Brain pericyte (primary cell): ENCODE data around the gene ATXN3.

Source experiments
- DNase-seq: peaks from one replicate; pipeline ENCODE4 v3.0.0-alpha.2; 2012; ENCODE audit warnings: low read depth, low spot score

Gene ATXN3

GRCh38 chr14:92106143-92106926 lies at the start of gene ATXN3:
ATXN3 (minus strand) TSS chr14:92106582; CDS start chr14:92106552, 30 bp downstream.
- peak; percentile 92 for DNase-seq

DNA sequence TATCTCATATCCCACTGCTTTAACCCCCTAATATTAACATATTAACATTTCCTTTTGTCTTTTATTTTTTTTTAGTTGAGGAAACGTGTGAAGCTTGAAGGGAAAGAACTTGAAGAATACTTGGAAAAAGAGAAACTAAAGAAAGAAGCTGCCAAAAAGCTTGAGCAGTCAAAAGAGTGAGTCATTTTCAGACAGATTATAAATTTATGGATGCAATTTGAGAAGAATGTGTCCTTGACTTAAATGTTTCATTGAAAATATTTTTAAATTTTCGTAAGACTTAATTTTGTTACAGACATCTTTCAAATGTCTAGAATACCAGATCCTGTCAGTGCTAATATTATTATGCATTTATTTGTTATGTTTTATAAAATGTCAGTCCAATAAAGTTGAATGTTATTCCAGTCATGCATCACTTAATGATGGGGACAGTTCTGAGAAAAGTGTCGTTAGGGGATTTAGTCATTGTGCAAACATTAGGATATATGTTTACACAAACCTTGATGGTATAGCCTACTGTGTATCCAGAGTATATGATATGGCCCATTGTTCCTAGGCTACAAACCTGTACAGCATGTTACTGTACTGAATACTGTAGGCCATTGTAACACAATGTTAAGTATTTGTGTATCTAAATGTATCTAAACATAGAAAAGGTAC lies 48.0 kb upstream of the ATXN3 start:
- no peak for DNase-seq

DNA sequence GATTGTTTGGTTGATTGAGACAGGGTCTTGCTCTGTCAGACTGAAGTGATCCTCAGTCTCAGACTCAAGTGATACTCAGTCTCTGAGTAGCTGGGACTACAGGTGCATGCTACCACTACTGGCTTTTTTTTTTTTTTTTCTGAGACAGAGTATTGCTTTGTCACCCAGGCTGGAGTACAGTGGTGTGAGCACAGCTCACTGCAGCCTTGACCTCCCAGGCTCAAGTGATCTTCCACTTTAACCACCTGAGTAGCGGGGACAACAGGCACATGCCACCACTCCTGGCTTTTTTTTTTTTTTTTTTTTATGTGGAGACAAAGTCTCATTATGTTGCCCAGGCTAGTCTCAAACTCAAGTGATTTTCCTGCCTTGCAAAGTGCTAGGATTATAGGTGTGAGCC lies 47.2 kb upstream of the ATXN3 start:
- no peak for DNase-seq

GRCh38 chr14:92144708-92145107 lies 38.3 kb upstream of the ATXN3 start:
- no peak for DNase-seq

DNA sequence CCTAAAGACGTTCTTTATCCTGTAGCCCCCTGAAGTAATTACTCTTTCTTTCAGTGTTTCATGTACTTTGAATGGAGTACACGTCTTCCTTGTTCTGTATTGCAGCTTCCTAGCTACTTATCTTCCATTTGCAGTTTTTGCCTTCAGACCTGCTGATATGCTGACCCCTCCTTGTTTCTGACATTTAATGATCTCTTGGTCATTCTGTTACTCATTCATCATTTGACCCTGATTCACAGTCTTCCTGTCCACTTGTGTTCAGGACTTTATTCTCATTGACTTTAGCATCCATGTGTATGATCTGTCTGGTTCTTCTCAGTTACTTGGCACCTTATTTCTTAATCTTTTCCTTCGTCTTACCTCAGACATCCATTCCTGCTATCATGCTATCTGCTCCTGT lies 37.6 kb upstream of the ATXN3 start:
- DNase-seq: no peak

GRCh38 chr14:92143309-92143708 lies 36.9 kb upstream of the ATXN3 start:
- DNase-seq: no peak

DNA sequence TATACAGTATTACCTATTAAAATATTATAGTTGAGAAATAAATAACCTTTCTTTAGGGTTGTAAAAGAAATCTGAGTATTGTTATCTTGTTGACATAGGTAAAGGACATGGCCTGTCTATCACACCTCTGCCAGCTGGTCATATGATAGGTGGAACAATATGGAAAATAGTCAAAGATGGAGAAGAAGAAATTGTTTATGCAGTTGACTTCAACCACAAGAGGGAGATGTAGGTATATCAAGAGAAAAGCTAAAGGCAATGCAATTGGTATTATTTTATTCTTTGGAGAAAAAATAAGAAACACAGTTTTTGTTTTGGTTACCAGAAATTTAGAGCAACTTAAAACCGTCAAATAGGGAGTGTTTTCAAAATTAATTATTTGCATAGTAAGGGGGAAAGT lies 28.9 kb upstream of the ATXN3 start:
- DNase-seq: no peak

DNA sequence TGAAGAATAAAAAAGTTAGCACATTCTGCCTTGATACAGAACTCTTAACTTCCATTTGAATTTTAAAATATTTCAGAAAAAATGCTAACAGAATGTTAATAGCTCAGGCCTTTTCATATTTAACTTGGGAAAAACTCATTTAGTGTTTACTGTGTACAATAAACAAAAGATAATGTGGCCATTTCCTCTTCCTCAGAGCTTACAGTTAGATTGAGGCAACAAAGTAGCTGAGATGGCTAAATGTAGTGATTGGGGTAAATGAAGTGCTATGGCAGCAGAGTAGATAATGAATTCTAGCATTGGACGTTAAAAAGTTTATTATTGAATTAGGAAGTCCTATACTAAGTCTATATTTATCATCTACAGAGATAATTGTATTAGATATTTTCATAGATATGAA lies 28.1 kb upstream of the ATXN3 start:
- DNase-seq: no peak

DNA sequence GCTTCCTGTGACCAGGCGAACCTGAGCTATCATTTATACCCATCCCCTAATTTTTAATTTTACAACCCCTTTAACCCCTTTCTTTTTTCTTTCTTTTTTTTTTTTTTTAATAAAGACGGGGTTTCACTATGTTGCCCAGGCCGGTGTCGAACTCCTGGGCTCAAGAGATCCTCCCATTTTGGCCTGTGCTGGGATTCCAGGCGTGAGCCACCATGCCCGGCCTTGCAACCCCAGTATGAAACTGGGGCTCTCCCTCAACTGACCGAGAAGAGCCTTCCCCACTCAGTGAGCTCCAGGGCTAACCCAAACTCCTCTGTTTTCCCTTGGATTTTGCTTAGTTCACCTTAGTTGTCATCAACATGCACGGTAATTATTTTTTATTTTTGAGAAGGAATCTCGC lies 16.4 kb upstream of the ATXN3 start:
- DNase-seq: no peak

DNA sequence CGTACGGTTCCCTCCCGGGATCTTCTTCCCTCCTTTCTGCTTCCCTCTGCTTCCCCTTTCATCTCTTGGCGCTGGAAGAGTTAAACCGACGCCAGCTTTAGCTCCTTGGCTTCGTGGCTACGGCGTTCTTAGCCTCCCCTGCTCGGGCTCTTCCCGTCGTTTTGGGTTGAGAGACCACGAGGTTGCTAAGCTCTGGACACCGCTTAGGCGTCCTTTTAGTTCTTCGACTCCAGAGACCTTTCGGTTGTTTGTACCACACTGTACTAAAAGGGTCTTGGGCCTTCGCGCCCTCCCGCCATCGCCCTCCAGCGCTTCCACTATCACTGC lies 15.9 kb upstream of the ATXN3 start:
- DNase-seq: no peak

DNA sequence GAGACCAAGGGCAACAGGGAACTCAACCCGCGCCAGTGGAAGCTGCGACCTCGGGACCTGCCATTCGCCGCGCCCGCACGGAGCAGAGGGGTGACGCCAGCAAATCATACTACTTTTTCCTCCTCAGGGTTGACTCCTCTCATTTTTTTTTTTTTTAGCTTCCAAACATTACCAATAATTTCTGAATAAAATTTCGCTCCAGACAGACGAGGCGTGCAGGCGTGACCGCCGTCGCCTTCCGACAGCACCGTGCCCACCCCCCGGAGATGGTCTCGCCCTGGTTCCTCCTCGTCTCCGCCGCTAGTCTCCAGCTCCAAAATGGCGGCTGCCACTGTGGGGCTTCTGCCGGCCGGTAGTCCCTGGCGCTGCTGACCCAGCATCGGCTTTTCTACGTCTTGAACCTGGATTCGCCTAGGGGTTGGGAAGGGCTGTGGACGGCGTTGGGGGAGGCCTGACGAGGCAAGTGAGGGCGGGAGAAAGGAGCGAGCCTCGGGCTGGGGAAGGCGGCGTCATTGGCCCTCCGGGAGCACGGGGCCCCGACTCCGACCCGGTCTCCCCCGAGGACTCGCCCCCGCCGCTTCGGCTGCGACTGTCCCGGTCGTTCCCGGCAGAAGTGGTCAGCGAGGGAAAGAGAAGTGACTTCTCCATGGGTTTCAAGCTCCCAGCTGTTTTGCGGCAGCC lies 15.4 kb upstream of the ATXN3 start, which contains the start of the genes CPSF2 and NDUFB1:
Gene CPSF2 (plus strand): TSS at position 300 of the 681 bp plus-strand sequence. CDS start 9,016 bp downstream, outside the sequence.
Gene NDUFB1 (minus strand): TSS at position 37 of the 681 bp plus-strand sequence. CDS start 4,069 bp downstream, outside the sequence.
- DNase-seq: peak; percentile 33

GRCh38 chr14:92121207-92121669 lies 14.9 kb upstream of the ATXN3 start:
- no peak for DNase-seq

GRCh38 chr14:92109490-92109889 lies 3.1 kb upstream of the ATXN3 start:
- DNase-seq: no peak

DNA sequence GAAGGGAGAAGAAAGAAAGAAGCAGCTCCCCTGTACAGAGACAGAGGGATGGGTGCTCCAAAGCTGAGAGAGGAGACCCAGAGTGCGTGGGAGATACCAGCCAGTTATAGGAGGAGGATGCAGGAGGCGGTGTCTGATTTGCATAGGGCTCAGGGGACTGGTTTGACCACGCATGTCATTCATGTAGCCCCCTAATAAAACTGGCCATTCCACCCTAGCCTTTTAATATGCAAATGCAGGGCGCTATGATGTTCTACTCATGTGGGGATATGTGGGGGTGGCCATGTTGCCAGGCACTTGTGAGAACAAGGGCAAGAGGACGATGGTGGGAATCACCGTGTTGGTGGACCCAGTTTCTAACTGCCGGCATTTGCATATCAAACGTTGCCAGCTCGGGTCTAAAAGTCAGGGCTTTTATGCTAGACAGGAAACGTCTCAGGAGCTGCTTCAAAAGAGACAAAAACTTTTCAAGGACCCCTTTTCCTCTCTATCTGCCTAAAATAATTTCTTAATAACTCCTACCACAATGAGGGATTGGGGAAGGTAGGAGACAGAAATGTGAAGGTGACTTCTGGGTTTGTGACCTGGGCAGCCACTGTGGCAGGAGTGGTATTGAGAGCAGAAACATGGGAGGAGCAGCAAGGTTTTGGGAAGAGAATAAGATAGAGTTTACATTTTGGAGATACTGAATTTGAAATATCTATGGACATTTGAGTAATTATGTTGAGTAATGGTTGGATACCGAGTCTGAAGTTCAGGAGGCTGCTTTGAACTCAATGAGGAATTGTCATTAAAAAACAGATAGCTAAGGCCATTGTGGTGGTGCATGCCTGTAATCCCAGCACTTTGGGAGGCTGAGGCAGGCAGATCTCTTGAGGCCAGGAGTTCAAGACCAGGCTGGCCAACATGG lies 2.2 kb upstream of the ATXN3 start:
- DNase-seq: no peak

DNA sequence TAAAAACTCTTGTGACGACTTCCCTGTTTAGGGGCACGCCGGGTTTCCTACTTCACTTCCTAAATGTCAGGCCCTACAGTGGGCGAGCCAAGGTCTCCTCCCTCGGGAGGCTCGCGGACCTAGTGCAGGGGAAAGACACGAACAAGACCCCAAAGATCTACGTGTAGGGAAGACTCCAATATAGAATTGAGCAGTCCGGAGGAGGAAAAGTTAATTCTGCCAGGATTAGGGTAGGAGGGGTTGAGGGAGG lies 564 bp downstream of the ATXN3 start:
- no peak for DNase-seq

DNA sequence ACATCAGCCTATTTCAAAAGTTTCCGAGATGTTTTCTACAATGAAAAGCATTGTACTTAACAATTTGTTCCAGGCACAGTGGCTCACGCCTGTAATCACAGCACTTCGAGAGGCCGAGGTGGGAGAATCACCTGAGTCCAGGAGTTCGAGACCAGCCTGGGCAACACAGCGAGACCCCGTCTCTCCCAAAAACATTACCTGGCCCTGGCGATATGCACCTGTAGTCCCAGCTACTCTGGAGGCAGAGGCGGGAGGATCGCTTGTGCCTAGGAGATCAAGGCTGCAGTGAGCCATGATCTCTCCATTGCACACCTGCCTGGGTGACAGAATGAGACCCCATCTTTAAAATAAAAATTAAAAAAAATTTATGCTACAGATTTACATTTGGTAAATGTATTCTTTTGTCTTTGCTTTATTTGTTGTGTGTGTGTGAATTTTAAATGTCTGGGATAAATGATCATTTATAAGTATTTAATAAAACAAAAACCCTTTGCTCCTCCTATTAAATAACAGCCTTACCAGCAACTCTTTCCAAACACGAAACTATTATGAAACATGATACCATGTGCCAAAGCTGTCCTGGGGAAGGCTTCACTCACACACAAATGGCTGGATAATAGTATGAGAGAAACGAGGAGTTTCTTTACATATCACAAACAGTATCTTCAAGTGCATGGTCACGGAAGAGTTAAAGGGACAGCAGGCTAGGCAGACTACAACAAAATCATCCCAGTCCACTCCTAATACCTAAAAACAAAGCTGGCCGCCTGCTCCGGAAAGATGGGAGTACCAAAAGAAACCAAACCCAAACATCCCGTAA lies 1.1 kb downstream of the ATXN3 start:
- DNase-seq: no peak

DNA sequence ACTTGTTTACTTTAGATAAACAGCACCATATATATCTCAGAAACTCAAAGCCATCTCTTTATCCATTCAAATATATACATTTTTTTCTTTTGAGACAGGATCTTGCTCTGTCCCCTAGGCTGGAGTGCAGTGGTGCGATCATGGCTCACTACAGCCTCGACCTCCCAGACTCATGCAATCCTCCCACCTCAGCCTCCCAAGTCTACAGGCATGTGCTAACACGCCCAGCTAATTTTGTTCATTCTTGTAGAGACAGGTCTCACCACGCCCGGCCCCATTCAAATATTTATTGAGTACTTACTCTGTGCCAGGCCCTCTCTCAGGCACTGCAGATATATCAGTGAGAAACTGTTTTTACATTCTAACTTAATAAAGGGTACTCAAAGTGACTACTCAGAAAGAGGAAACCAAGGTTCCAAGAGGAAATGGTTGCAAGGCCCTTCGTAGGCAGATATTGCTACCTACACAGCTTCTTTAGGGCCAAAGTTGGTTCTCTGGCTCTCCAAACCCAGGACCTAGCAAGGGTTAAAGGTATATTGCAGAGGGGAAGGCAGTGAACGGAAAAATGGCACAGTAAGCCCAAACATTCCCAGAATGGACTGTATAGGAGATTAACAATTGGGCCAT lies 2.9 kb downstream of the ATXN3 start:
- no peak for DNase-seq

- no peak for DNase-seq
Observed at GRCh38 chr14:92099802-92100201, 6.6 kb downstream of the ATXN3 start.

GRCh38 chr14:92093320-92093719 lies 13.1 kb downstream of the ATXN3 start:
- no peak for DNase-seq

GRCh38 chr14:92088494-92088893 lies 17.9 kb downstream of the ATXN3 start:
- no peak for DNase-seq
